Glomerular visceral epithelial cell (primary cell): Measurements from ENCODE around the gene PPAT.
"Not testable (repeated sequence)": the region's sequence is repeated elsewhere in the genome, so short reads cannot be mapped to it uniquely, and the experiment has no call there.

Experiments
- DNase-seq: peaks from one replicate; pipeline ENCODE4 v3.0.0-alpha.2; 2016; ENCODE audit errors: extremely low spot score

PPAT gene

GRCh38 chr4:56435140-56435926, at the start of gene PPAT:
TSS of gene PPAT (minus strand) at chr4:56435615. CDS start at chr4:56435477, 138 bp downstream.
- DNase-seq, result peak; percentile 99

- no peak for DNase-seq
These were observed 45.3 kb upstream of the PPAT start for GRCh38 chr4:56480691-56481090.

DNA sequence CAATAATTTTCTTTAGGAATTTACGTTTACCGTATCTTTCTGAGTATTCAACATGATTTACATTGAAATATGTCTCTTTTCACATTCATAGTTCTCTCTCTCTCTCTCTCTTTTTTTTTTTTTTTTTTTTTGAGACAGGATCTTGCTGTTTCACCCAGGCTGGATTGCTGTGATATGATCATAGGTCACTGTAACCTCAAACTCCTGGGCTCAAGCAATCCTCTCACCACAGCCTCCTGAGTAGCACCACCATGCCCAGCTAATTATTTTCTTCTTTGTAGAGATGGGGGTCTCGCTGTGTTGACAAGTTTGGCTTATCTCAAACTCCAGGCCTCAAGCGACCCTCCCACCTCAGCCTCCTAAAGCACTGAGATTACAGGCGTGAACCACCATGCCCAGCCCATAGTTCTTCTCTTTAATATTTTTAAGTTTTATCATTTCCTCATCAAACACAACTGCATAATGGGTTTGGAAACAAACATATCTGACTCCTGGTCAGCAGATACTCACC, 41.8 kb upstream of the PPAT start:
- DNase-seq, result no peak

DNA sequence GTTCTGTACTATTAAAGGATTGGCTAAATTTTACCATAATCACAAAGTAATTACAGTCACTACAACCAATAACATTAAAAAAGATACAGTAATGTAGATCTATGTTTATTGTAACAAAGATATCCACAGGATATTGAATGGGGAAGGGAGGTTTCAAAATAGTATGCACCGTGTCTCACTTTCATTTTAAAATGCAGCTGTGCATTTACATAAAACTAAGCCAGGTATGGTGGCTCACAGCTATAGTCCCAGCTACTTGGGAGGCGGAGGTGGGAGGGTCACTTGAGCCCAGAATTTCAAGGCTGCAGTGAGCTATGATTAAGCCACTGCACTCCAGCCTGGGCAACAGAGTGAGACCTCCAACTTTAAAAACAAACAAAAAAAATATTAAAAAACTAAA, 40.5 kb upstream of the PPAT start:
- no peak for DNase-seq

DNA sequence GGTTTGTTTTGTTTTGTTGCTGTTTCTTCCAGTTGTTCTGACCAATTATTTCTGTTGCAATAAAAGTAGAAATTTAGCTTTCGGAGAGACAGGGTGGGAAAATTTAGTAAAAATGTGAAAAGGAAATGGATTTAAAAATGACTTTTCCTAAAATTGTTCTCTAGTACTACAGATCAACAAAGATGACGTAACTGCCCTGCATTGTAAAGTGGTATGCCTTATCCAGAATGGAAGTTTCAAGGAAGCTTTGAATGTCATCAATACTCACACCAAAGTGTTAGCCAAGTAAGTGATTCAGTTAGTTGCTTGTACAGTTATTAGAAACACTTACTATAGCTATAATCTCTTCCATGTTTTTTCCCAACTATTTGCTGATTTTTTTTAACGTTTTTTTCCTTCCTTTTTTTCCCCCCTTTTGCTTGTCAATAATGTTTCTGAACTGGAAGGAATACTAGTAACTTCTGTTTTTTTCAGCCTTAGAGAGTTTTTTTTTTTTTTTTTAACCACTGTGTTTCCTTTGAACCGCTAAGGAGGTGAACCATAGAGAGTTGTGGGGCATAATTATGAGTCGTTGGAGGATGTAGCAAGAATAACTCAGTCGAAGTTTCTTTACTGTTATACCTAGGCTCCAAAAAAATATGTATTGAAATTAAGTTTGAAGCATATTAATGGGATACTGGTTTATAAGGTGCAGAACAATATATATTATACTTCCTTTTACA, 34.2 kb upstream of the PPAT start:
- DNase-seq, result peak; percentile 18

DNA sequence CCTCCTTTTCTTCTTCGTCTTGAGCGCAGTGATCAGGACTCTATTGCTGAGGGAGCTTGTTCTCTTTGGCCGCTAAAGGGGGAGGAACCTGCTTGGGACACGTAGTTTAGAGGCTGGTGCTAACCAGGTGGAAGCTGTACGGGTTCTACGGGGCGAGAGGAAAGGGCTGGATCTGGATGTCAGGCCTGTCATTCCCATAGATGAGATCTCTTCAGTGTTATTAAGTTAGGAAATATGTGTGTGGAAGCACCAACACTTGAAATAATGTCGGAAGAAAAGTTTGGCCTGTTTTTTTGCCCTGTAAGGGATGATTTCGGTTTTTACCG, 32.6 kb upstream of the PPAT start:
- peak; percentile 47 for DNase-seq

DNA sequence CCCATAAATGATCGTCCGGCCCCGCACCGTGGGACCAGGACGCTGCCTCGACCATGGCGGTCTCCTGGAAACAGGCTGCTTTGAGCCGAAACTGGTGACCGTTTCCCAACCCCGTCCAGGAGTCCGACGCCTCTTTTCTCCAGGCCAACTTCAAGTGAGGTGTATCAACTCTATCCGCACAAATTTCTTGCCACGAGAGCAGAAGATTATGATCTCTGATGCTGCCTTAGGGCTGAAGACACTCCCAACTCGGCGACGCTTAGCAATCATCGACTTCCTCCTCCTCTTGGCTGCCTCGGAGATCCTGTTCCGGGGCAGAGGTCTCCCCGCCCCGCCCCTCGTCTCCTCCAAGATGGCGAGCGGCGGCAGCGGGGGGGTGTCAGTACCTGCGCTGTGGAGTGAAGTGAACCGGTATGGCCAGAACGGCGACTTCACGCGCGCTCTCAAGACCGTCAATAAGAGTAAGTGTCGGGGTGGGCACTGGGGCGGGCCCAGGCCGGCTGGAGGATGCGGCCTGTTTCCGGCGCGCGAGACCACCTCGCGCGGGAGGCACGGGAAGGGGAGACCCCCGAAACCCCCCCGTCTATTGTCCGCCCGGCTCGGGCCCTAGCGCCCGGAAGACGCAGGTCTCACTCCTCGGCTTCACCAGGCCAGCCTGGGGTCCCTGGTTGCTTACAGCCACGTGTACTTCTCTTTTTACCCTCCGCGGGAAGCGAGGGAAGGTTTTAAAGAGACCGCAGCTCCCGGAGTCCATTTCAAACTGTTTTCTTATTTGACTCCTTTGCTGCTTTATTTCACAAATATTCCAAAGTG, 32.1 kb upstream of the PPAT start, which contains the start of gene SRP72:
Gene SRP72, plus strand, starts transcription at position 334 of the 813 bp plus-strand sequence. Its CDS starts 19 bp downstream, at position 353.
- peak; percentile 89 for DNase-seq

DNA sequence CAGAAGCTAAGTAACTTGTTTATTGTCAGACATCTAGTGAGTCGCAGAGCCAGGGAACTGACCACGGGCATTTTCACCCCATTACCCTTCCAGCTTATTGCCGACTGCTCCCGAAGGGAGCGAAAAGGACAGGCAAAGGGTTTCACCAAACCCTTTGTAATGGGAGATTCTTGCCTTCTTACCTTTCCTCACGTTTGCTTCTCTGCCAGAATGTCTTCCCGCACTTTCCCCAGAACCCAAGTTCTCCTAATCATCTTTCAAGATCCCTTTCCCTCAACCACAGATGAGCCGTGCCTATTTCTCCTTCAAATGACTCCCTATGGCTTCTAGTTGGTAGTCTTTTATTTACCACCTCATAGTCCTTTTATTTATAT, 31.5 kb upstream of the PPAT start:
- no peak for DNase-seq

- peak; percentile 83 for DNase-seq
These were observed 30.9 kb upstream of the PPAT start for GRCh38 chr4:56466296-56466761.

- peak; percentile 7 for DNase-seq
These were observed 30.3 kb upstream of the PPAT start for GRCh38 chr4:56465599-56466295.

DNA sequence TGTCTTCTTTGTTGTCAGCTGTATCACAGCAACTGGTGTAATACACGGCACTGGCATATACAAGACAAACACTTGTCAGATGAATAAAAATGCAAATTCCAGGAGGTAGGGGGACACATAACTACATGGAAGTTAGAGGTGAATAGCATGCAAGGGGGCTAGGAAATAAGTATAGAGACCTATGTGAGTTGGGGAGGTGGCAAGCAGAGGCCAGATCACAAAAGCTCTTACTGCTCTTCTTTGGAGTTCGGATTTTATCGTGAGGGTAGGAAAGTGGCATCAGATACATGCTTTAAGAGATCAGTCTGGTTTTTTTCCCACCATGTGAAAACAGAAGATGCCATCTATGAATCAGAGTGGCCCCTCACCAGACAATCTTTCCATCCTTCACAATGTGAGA, 29.2 kb upstream of the PPAT start:
- DNase-seq, result no peak

- DNase-seq, result no peak
These were observed 28.3 kb upstream of the PPAT start for GRCh38 chr4:56463711-56464110.

GRCh38 chr4:56462157-56462556, 26.7 kb upstream of the PPAT start:
- DNase-seq, result no peak

GRCh38 chr4:56460085-56460484, 24.7 kb upstream of the PPAT start:
- no peak for DNase-seq

GRCh38 chr4:56450342-56450741, 14.9 kb upstream of the PPAT start:
- no peak for DNase-seq

DNA sequence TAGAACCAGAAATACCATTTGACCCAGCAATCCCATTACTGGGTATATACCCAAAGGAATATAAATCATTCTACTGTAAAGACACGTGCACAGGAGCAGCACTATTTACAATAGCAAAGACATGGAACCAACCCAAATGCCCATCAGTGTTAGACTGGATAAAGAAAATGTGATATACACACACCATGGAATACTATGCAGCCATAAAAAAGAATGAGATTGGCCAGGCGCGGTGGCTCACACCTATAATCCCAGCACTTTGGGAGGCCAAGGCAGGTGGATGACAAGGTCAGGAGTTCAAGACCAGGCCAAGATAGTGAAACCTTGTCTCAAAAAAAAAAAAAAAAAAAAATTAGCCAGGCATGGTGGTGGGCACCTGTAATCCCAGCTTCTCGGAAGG, 14.1 kb upstream of the PPAT start:
- DNase-seq, result not testable (repeated sequence)

GRCh38 chr4:56448301-56448700, 12.9 kb upstream of the PPAT start:
- no peak for DNase-seq

- no peak for DNase-seq
These were observed 10.3 kb upstream of the PPAT start for GRCh38 chr4:56445699-56446098.

DNA sequence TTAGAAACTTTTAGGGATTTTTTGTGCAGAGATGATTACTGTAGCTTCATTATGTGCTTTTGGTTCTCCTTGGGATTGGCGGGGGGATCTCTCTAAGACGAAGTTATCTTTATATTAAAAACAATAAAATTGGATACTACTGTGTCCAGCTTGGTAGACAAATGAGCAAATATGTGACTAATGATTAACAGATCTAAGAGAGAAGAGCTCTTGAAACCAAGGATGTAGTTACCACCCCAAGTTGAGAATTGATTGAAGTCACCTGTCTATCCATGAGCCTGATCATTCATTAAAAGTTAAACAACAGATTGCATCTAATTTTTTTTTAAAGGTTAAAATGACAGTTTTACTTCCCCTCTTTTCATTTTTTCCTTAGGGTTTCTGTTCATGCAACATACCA, 9.3 kb upstream of the PPAT start:
- DNase-seq, result no peak

GRCh38 chr4:56440983-56441382, 5.6 kb upstream of the PPAT start:
- no peak for DNase-seq

- DNase-seq, result no peak
These were observed 3.4 kb upstream of the PPAT start for GRCh38 chr4:56438766-56439165.
